Hepatocyte (in vitro differentiated cells): ENCODE results near the gene ZNF521. TPM values are rescaled to one million over a fixed set of nuclear protein-coding genes. Genes with fewer than 3 reads are reported as not detected.

Source experiments
- DNase-seq: peaks from one replicate; pipeline ENCODE4 v3.0.0-alpha.2; 2016; ENCODE audit warnings: low spot score
- H2AFZ ChIP-seq: fragments of 200-600 bp; sonication (generic); 2 replicates; pipeline ENCODE4 v1.6.0; 2016; ENCODE audit warnings: antibody characterized with exemption, mild to moderate bottlenecking
- H3K27ac ChIP-seq: fragments of 200-600 bp; sonication (generic); 2 replicates; pipeline ENCODE4 v1.5.1; 2016; ENCODE audit warnings: mild to moderate bottlenecking
- H3K27me3 ChIP-seq: fragments of 200-600 bp; sonication (generic); 2 replicates; pipeline ENCODE4 v1.6.1; 2016
- H3K36me3 ChIP-seq: fragments of 200-600 bp; sonication (generic); replicated peaks from 2 replicates; pipeline ENCODE4 v1.5.1; 2016; ENCODE audit warnings: low read depth; ENCODE audit not compliant: insufficient read depth
- H3K4me1 ChIP-seq: fragments of 200-600 bp; sonication (generic); 2 replicates; pipeline ENCODE4 v1.5.1; 2016; ENCODE audit warnings: mild to moderate bottlenecking, moderate library complexity; ENCODE audit not compliant: insufficient read depth
- H3K4me2 ChIP-seq: fragments of 200-600 bp; sonication (generic); 2 replicates; pipeline ENCODE4 v1.6.0; 2016
- H3K4me3 ChIP-seq: fragments of 200-600 bp; sonication (generic); 2 replicates; pipeline ENCODE4 v1.5.1; 2016; ENCODE audit warnings: mild to moderate bottlenecking
- H3K79me2 ChIP-seq: fragments of 200-600 bp; sonication (generic); 2 replicates; pipeline ENCODE4 v1.6.0; 2017; ENCODE audit warnings: mild to moderate bottlenecking
- H3K9me2 ChIP-seq: fragments of 200-600 bp; sonication (generic); replicated peaks from 2 replicates; pipeline ENCODE4 v1.6.0; 2017; ENCODE audit warnings: mild to moderate bottlenecking; ENCODE audit not compliant: insufficient read depth
- H3K9me3 ChIP-seq: fragments of 200-600 bp; sonication (generic); 2 replicates; pipeline ENCODE4 v1.5.1; 2016; ENCODE audit warnings: low read depth, mild to moderate bottlenecking
- H4K20me1 ChIP-seq: fragments of 200-600 bp; sonication (generic); 2 replicates; pipeline ENCODE4 v1.6.0; 2016; ENCODE audit warnings: mild to moderate bottlenecking; ENCODE audit not compliant: insufficient read depth, poor library complexity, severe bottlenecking
- CTCF ChIP-seq: fragments of 200-600 bp; sonication (generic); IDR thresholded peaks from 2 replicates; pipeline ENCODE4 v1.5.1; 2016; ENCODE audit warnings: antibody characterized with exemption, mild to moderate bottlenecking; ENCODE audit not compliant: poor library complexity
- EZH2 ChIP-seq: fragments of 200-600 bp; sonication (generic); IDR thresholded peaks from 2 replicates; pipeline ENCODE4 v1.6.1; 2016; ENCODE audit warnings: antibody characterized with exemption, mild to moderate bottlenecking, borderline replicate concordance
- EZH2phosphoT487 ChIP-seq: fragments of 200-600 bp; sonication (generic); IDR thresholded peaks from one replicate; pipeline ENCODE4 v1.6.1; 2018; ENCODE audit warnings: antibody characterized with exemption, mild to moderate bottlenecking, low read depth, moderate library complexity; ENCODE audit not compliant: unreplicated experiment, severe bottlenecking
- WGBS: methylation state at CpG from one replicate; pipeline ENCODE4 v1.1.6; 2016; ENCODE audit warnings: low lambda C conversion rate; ENCODE audit errors: missing lambda C conversion rate; 5-methylcytosine and 5-hydroxymethylcytosine counted together
- polyA plus RNA-seq: library from polyadenylated mRNA; unstranded; fragments of >200 nt; fragmentation: Nextera tagmentation; extraction: Ambion mirVana; gene quantifications from 2 replicates; pipeline ENCODE4 v1.2.1, GENCODE V29; 2016
- total RNA-seq: library from RNA; depleted of rRNA; stranded (reverse); fragments of >200 nt; gene quantifications from 2 replicates; pipeline ENCODE4 v1.2.3, GENCODE V29; 2014

Gene ZNF521
- total and polyA plus RNA-seq, 2 experiments from 2014 or later = 9.0 to 16.3 TPM

GRCh38 chr18:25334588-25334987 is 17.4 kb downstream of the ZNF521 start:
- no peak for DNase-seq
- Histone ChIP-seq H3K27ac (no peak overlapping the region), H2AFZ (no peak overlapping the region), H3K36me3 (no peaks in the 10 kb centered on the region), H3K4me3 (no peak overlapping the region), H3K4me1 (no peaks in the 10 kb centered on the region), H3K9me3 (no peaks in the 10 kb centered on the region), H4K20me1 (no peaks in the 10 kb centered on the region), H3K9me2 (no peaks in the 10 kb centered on the region), H3K27me3 (no peaks in the 10 kb centered on the region), H3K79me2 (peaks cover 22% of the 10 kb centered on the region), H3K4me2 (no peak overlapping the region)
- no peak for TF ChIP-seq EZH2
- no peak for TF ChIP-seq EZH2phosphoT487
- no peak for TF ChIP-seq CTCF
- 85% methylated on average over 2 of the region's 2 CpGs for WGBS

GRCh38 chr18:25332002-25332401 is 20.0 kb downstream of the ZNF521 start:
- no peak for DNase-seq
- Histone ChIP-seq H2AFZ (no peak overlapping the region), H3K9me3 (no peaks in the 10 kb centered on the region), H3K4me1 (no peaks in the 10 kb centered on the region), H3K4me2 (no peak overlapping the region), H4K20me1 (no peaks in the 10 kb centered on the region), H3K79me2 (peaks cover 9% of the 10 kb centered on the region), H3K36me3 (no peaks in the 10 kb centered on the region), H3K4me3 (no peak overlapping the region), H3K9me2 (no peaks in the 10 kb centered on the region), H3K27ac (no peak overlapping the region), H3K27me3 (no peaks in the 10 kb centered on the region)
- TF ChIP-seq EZH2 (no peak), CTCF (no peak), EZH2phosphoT487 (no peak)

- H3K4me3 ChIP-seq = no peak overlapping the region
- no peaks in the 10 kb centered on the region for H4K20me1 ChIP-seq
- no peaks in the 10 kb centered on the region for H3K9me2 ChIP-seq
- H3K4me2 ChIP-seq = no peak overlapping the region
- H3K36me3 ChIP-seq = no peaks in the 10 kb centered on the region
- H3K9me3 ChIP-seq = no peaks in the 10 kb centered on the region
- no peak overlapping the region for H2AFZ ChIP-seq
- 93% methylated on average over 1 of the region's 1 CpG for WGBS
- no peaks in the 10 kb centered on the region for H3K27me3 ChIP-seq
- H3K79me2 ChIP-seq = peaks cover 4% of the 10 kb centered on the region
- H3K4me1 ChIP-seq = no peaks in the 10 kb centered on the region
- H3K27ac ChIP-seq = no peak overlapping the region
- no peak for DNase-seq
- no peak for TF ChIP-seq CTCF
These were observed 22.2 kb downstream of the ZNF521 start for GRCh38 chr18:25329783-25330182.

GRCh38 chr18:25327584-25327983 is 24.4 kb downstream of the ZNF521 start:
- Histone ChIP-seq H4K20me1 (no peaks in the 10 kb centered on the region), H3K9me2 (no peaks in the 10 kb centered on the region), H3K36me3 (no peaks in the 10 kb centered on the region), H3K9me3 (no peaks in the 10 kb centered on the region), H3K4me1 (no peaks in the 10 kb centered on the region), H2AFZ (no peak overlapping the region), H3K27me3 (no peaks in the 10 kb centered on the region), H3K4me3 (no peak overlapping the region), H3K4me2 (peak overlapping the region; percentile 48), H3K27ac (peak overlapping the region; percentile 38), H3K79me2 (peaks cover 4% of the 10 kb centered on the region)
- TF ChIP-seq CTCF = no peak
- TF ChIP-seq EZH2 = no peak
- TF ChIP-seq EZH2phosphoT487 = no peak
- 54% methylated on average over 9 of the region's 9 CpGs for WGBS
- DNase-seq = no peak
